ENCODE results near the gene PDE4D. TPM values are rescaled to one million over a fixed set of nuclear protein-coding genes. Genes with fewer than 3 reads are reported as not detected.

The PDE4D gene
- total RNA-seq, 1 donor from 2014 or later: 85.8 TPM

GRCh38 chr5:59193616-59194319, 699.8 kb downstream of the PDE4D start:
- H3K4me1 ChIP-seq: peaks cover 8% of the 10 kb centered on the region
- no peak for TF ChIP-seq CTCF (IDR thresholded peaks at IDR 0.05)
- H3K36me3 ChIP-seq: no peaks in the 10 kb centered on the region
- no peaks in the 10 kb centered on the region for H3K27me3 ChIP-seq
- ATAC-seq: peak; percentile 79
- H3K4me3 ChIP-seq: no peak overlapping the region
- intact Hi-C loops (cut with DNase I): loop anchor here (10.0 kb wide), 1 partner anchor 181 kb away; no protein-coding TSS in a partner anchor
- H3K9me3 ChIP-seq: no peaks in the 10 kb centered on the region
- H3K27ac ChIP-seq: no peak overlapping the region
- DNase-seq: no peak

- Histone ChIP-seq H3K4me1 (peaks cover 13% of the 10 kb centered on the region), H3K9me3 (no peaks in the 10 kb centered on the region), H3K36me3 (no peaks in the 10 kb centered on the region), H3K4me3 (no peak overlapping the region), H3K27me3 (no peaks in the 10 kb centered on the region), H3K27ac (no peak overlapping the region)
- intact Hi-C loops (cut with DNase I): loop anchor here (10.0 kb wide), 1 partner anchor 184 kb away; no protein-coding TSS in a partner anchor
- DNase-seq (no peak), ATAC-seq (no peak)
- TF ChIP-seq CTCF (IDR thresholded peaks at IDR 0.05): no peak
These were observed 702.8 kb downstream of the PDE4D start for GRCh38 chr5:59190746-59191145.

GRCh38 chr5:59189472-59190244, 703.9 kb downstream of the PDE4D start:
- Histone ChIP-seq H3K36me3 (no peaks in the 10 kb centered on the region), H3K4me3 (no peak overlapping the region), H3K4me1 (peaks cover 13% of the 10 kb centered on the region), H3K27me3 (no peaks in the 10 kb centered on the region), H3K9me3 (no peaks in the 10 kb centered on the region), H3K27ac (peak overlapping the region; percentile 44)
- DNase-seq: no peak
- no peak for TF ChIP-seq CTCF (IDR thresholded peaks at IDR 0.05)
- intact Hi-C loops (cut with DNase I): loop anchor here (10.0 kb wide), 1 partner anchor 185 kb away; no protein-coding TSS in a partner anchor
- no peak for ATAC-seq

GRCh38 chr5:59188419-59189225, 704.9 kb downstream of the PDE4D start:
- Histone ChIP-seq H3K36me3 (no peaks in the 10 kb centered on the region), H3K27ac (no peak overlapping the region), H3K27me3 (no peaks in the 10 kb centered on the region), H3K4me1 (peaks cover 13% of the 10 kb centered on the region), H3K9me3 (no peaks in the 10 kb centered on the region), H3K4me3 (peak overlapping the region; percentile 34)
- peak; percentile 95 for ATAC-seq
- DNase-seq: peak; percentile 82
- TF ChIP-seq CTCF (IDR thresholded peaks at IDR 0.05): peak; percentile 76
- intact Hi-C loops (cut with DNase I): no loop called here

- TF ChIP-seq CTCF (IDR thresholded peaks at IDR 0.05): no peak
- Histone ChIP-seq H3K36me3 (no peaks in the 10 kb centered on the region), H3K27me3 (no peaks in the 10 kb centered on the region), H3K4me3 (no peak overlapping the region), H3K9me3 (no peaks in the 10 kb centered on the region), H3K4me1 (peaks cover 13% of the 10 kb centered on the region), H3K27ac (no peak overlapping the region)
- ATAC-seq (no peak), DNase-seq (no peak)
- intact Hi-C loops (cut with DNase I): no loop called here
These were observed 705.7 kb downstream of the PDE4D start for GRCh38 chr5:59187857-59188256.

Measured in upper lobe of right lung (tissue), 1 donor.